K562 (cell line): ENCODE measurements around the gene RUNX1. TPM values are rescaled to one million over a fixed set of nuclear protein-coding genes. Genes with fewer than 3 reads are reported as not detected.

Source experiments
- CC2D1A ChIP-seq: fragments of 450-650 bp; IDR thresholded peaks from 2 replicates; pipeline ENCODE4 v1.6.1; 2017; ENCODE audit warnings: mild to moderate bottlenecking
- E2F1 ChIP-seq: sonication (generic); formaldehyde crosslinking; IDR thresholded peaks from 2 replicates; pipeline ENCODE4 v1.8.1; 2023; ENCODE audit warnings: mild to moderate bottlenecking, missing genetic modification reagents, moderate library complexity
- JUN ChIP-seq, 2 experiments: sonication (generic) in 1 of 2; formaldehyde crosslinking in 1 of 2; IDR thresholded peaks; 2 replicates each; pipeline versions ENCODE4 v1.6.1 to v1.8.0; 2012 to 2022; ENCODE audit warnings: borderline replicate concordance in 2 of 2, mild to moderate bottlenecking in 2 of 2, improper control_type of control experiment in 1 of 2, low read depth in 1 of 2, low read length in 1 of 2, missing genetic modification reagents in 1 of 2
- JUND ChIP-seq, 2 experiments: IDR thresholded peaks; 2 replicates in 1 of 2; 3 replicates in 1 of 2; pipeline ENCODE4 v1.6.1; 2011; ENCODE audit warnings: borderline replicate concordance in 2 of 2, low read depth in 2 of 2, low read length in 2 of 2, improper control_type of control experiment in 1 of 2, missing biosample characterization in 1 of 2, missing genetic modification characterization in 1 of 2, missing genetic modification reagents in 1 of 2
- MAFK ChIP-seq: IDR thresholded peaks from 2 replicates; pipeline ENCODE4 v1.6.1; 2011; ENCODE audit warnings: low read length, improper control_type of control experiment
- MXD1 ChIP-seq: fragments of 250-450 bp; sonication (Bioruptor Pico); IDR thresholded peaks from 2 replicates; pipeline ENCODE4 v1.8.0; 2021; ENCODE audit warnings: borderline replicate concordance, mild to moderate bottlenecking, moderate library complexity; ENCODE audit not compliant: poor library complexity, severe bottlenecking
- NFE2 ChIP-seq: IDR thresholded peaks from 2 replicates; pipeline ENCODE4 v1.6.1; 2014; ENCODE audit warnings: antibody characterized with exemption, low read depth
- POU5F1 ChIP-seq: fragments of 150-350 bp; IDR thresholded peaks from 2 replicates; pipeline ENCODE4 v1.6.1; 2014; ENCODE audit warnings: borderline replicate concordance, low read length, low read depth, mild to moderate bottlenecking; ENCODE audit not compliant: partially characterized antibody
- PTBP1 ChIP-seq: fragments of 200-400 bp; formaldehyde crosslinking; IDR thresholded peaks from 2 replicates; pipeline ENCODE4 v1.6.1; 2017; ENCODE audit warnings: low read depth, low read length
- RAD51 ChIP-seq: fragments of 450-650 bp; IDR thresholded peaks from 2 replicates; pipeline ENCODE4 v1.7.1; 2016; ENCODE audit warnings: low read depth, mild to moderate bottlenecking, borderline replicate concordance
- TAF1 ChIP-seq: IDR thresholded peaks from 2 replicates; pipeline ENCODE4 v1.6.1; 2011; ENCODE audit warnings: mild to moderate bottlenecking, low read length, moderate library complexity; ENCODE audit not compliant: insufficient read depth, control insufficient read depth, severe bottlenecking; ENCODE audit errors: extremely low read depth
- TAF15 ChIP-seq: fragments of 200-400 bp; formaldehyde crosslinking; IDR thresholded peaks from 2 replicates; pipeline ENCODE4 v1.6.1; 2017; ENCODE audit warnings: mild to moderate bottlenecking, low read depth, low read length, moderate library complexity
- ZBTB8A ChIP-seq: fragments of 450-650 bp; IDR thresholded peaks from 2 replicates; pipeline ENCODE4 v1.6.1; 2018; ENCODE audit warnings: mild to moderate bottlenecking, moderate library complexity; ENCODE audit not compliant: partially characterized antibody
- ZNF232 ChIP-seq: sonication (generic); formaldehyde crosslinking; IDR thresholded peaks from 2 replicates; pipeline ENCODE4 v1.8.0; 2022; ENCODE audit warnings: mild to moderate bottlenecking, missing genetic modification reagents
- ZNF431 ChIP-seq: sonication (generic); formaldehyde crosslinking; IDR thresholded peaks from 2 replicates; pipeline ENCODE4 v1.8.0; 2022; ENCODE audit warnings: mild to moderate bottlenecking, missing genetic modification reagents
- ZNF436 ChIP-seq: fragments of 250-450, 450-650 bp; sonication (Bioruptor Pico); formaldehyde crosslinking; IDR thresholded peaks from 2 replicates; pipeline ENCODE4 v1.7.0; 2020; ENCODE audit warnings: mild to moderate bottlenecking
- polyA plus RNA-seq, 8 experiments: library from polyadenylated mRNA; depleted of rRNA in 4 of 8; stranded (reverse) in 5 of 8; unstranded in 3 of 8; fragments of >200 nt; fragmentation: Nextera tagmentation in 2 of 8; fragmentation: Illumina TruSeq in 1 of 8; extraction: Ambion mirVana in 2 of 8; extraction: Trizol in 1 of 8; gene quantifications; 2 replicates each; pipeline versions ENCODE4 v1.2.1 to v1.2.3, GENCODE V29; 2011 to 2014; ENCODE audit warnings: inconsistent platforms in 1 of 8, missing spikeins in 1 of 8
- total RNA-seq, 7 experiments: library from RNA; depleted of rRNA in 6 of 7; stranded (reverse); fragments of >200 nt in 6 of 7; fragmentation: Illumina TruSeq in 2 of 7; extraction: Trizol in 2 of 7; gene quantifications; 2 replicates each; pipeline versions ENCODE4 v1.2.1 to v1.2.3, GENCODE V29; 2011 to 2021; ENCODE audit warnings: low replicate concordance in 1 of 7
- TF ChIP-seq, protein P1 (sequence below): sonication (generic); formaldehyde crosslinking; IDR thresholded peaks from 2 replicates; pipeline ENCODE4 v1.9.0; 2022; ENCODE audit warnings: mild to moderate bottlenecking, missing genetic modification reagents
- TF ChIP-seq, protein P2 (sequence below), 2 experiments: fragments of 250-450 bp in 1 of 2; fragments of 450-650 bp in 1 of 2; sonication (Bioruptor Pico) in 1 of 2; IDR thresholded peaks; 2 replicates each; pipeline versions ENCODE4 v1.6.1 to v1.8.0; 2016 to 2021; ENCODE audit warnings: mild to moderate bottlenecking in 2 of 2, moderate library complexity in 2 of 2, missing compliant biosample characterization in 1 of 2, missing genetic modification characterization in 1 of 2
- TF ChIP-seq, protein P3 (sequence below), 2 experiments: IDR thresholded peaks; 2 replicates each; pipeline ENCODE4 v1.6.1; 2011; ENCODE audit warnings: borderline replicate concordance in 1 of 2, control low read depth in 1 of 2, low read depth in 1 of 2, low read length in 1 of 2, mild to moderate bottlenecking in 1 of 2, mixed read lengths in 1 of 2, moderate library complexity in 1 of 2; ENCODE audit not compliant: insufficient read depth in 1 of 2, insufficient read length in 1 of 2, poor library complexity in 1 of 2, severe bottlenecking in 1 of 2; ENCODE audit errors: extremely low read depth in 1 of 2

The RUNX1 gene
- total and polyA plus RNA-seq, 9 of the 15 experiments (the other 6 are each of a cell fraction or from before 2014, with no cell fraction given), result 2.2 to 68.6 (median 17.8) TPM

DNA sequence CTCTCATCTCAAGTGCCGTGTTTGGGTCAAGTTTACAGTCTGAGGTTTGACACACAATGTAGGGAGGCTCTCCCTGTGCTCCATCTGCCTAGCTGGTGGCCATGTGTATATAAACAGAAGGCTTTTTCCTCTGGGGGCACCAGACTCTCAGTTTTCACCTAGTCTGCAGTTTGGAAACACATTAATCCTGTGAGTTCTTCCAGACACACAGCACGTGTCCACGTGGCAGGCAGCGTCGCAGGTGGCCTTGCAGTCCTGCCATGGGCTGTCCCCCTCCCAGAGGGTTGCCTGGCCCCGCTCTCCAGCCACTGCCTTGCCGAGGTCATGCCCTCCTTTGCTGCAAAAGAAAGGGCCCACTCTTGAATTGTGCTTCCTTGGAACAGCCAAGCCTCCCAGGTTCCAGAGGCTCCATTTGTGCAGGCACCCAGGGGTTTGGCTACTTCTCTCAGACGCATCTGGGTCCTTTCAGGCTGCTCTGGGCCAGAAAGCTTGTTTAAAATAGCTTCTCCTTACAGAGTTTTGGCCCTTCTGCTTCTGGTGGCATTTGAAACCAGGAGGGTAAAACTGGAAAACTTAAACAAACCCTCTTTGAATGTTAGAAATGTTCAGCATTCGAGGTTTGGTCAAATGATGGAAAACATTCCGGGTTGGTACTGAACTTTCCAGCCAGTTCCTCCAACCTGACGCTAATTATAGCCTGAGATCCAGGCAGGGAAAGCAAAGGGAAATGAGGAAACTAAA, 4.4 kb upstream of the RUNX1 start (continued):
- TF ChIP-seq TAF15 (no peak), ZNF436 (no peak), POU5F1 (no peak), PTBP1 (no peak), JUN (IDR thresholded peaks at IDR 0.05; ENCODE audit: borderline replicate concordance, low read depth, low read length) (no peak), JUN (CRISPR knock-in tag; IDR thresholded peaks at IDR 0.05; ENCODE audit: borderline replicate concordance) (no peak), CC2D1A (no peak), ZBTB8A (no peak), MXD1 (CRISPR knock-in tag) (no peak), E2F1 (CRISPR knock-in tag) (no peak), JUND (IDR thresholded peaks at IDR 0.05; ENCODE audit: borderline replicate concordance, low read depth, low read length) (no peak), JUND (tag; IDR thresholded peaks at IDR 0.05; ENCODE audit: borderline replicate concordance, low read depth, low read length) (no peak), RAD51 (no peak), NFE2 (no peak), ZNF232 (CRISPR knock-in tag) (no peak), MAFK (no peak), ZNF431 (CRISPR knock-in tag) (no peak), TAF1 (no peak)
- TF ChIP-seq, protein P1, sequence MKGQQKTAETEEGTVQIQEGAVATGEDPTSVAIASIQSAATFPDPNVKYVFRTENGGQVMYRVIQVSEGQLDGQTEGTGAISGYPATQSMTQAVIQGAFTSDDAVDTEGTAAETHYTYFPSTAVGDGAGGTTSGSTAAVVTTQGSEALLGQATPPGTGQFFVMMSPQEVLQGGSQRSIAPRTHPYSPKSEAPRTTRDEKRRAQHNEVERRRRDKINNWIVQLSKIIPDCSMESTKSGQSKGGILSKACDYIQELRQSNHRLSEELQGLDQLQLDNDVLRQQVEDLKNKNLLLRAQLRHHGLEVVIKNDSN (CRISPR knock-in tag), result no peak
- TF ChIP-seq, protein P2, sequence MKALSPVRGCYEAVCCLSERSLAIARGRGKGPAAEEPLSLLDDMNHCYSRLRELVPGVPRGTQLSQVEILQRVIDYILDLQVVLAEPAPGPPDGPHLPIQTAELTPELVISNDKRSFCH (CRISPR knock-in tag; IDR thresholded peaks at IDR 0.05), result no peak
- TF ChIP-seq, protein P2 (tag; IDR thresholded peaks at IDR 0.05), result peak; percentile 66; the same call in 1 of the 2 replicates
- TF ChIP-seq, protein P3, sequence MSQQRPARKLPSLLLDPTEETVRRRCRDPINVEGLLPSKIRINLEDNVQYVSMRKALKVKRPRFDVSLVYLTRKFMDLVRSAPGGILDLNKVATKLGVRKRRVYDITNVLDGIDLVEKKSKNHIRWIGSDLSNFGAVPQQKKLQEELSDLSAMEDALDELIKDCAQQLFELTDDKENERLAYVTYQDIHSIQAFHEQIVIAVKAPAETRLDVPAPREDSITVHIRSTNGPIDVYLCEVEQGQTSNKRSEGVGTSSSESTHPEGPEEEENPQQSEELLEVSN (IDR thresholded peaks at IDR 0.05; ENCODE audit: borderline replicate concordance in 1 of 2, extremely low read depth in 1 of 2, insufficient read depth in 1 of 2, insufficient read length in 1 of 2, low read depth in 1 of 2, low read length in 1 of 2, poor library complexity in 1 of 2, severe bottlenecking in 1 of 2), result peak; percentile 25 to 54
